HG03354 (cell line): ENCODE data around the gene PACRG.

ENCODE experiments used
- ATAC-seq: cut with Tn5 transposase; IDR thresholded peaks from one replicate; pipeline ENCODE4 v1.9.1; 2021; ENCODE audit warnings: mild to moderate bottlenecking; ENCODE audit not compliant: unreplicated experiment, poor library complexity, severe bottlenecking

Gene PACRG

DNA sequence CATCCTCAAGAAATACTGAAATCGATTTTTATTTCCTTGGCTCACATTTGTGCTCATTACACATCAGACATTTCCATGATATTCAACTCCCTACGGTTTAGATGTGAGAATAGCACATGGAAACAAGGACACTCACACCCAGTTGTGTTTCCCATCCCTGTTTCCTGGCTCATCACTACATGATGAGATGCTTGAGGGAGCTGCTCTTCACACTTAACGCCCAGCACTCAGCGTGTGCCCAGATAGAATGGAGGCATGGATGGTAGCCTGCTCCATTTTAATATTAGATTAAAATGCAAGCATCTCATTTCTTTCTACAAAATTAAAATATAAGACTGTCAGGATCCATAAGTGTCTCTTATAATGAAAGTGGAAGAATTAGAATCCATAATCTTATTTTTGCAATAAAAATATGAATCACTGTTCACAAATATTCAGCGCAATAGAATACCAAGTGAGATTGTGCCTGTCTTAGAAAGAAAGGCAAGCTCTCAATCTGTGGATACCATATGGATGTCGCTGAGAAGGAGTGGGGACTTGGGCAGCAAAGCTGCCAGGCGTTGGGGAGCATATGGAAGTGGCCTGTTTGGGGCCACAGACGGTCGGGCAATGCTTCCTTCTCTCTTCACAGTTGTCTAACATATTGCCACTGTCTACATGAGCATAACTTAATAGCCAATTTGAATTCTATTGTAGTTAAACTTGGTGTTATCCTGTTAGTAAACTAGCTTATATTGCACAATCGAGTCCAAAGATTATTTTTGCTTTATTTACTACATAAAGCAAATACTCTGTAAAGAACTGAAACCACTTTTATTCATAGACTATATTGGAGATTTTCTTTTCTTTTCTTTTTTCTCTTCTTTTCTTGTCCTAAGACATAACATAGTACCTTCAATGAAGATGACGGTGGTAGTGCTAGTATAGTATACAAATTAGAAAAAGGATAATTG lies 479.9 kb downstream of the PACRG start:
- ATAC-seq, result no peak

DNA sequence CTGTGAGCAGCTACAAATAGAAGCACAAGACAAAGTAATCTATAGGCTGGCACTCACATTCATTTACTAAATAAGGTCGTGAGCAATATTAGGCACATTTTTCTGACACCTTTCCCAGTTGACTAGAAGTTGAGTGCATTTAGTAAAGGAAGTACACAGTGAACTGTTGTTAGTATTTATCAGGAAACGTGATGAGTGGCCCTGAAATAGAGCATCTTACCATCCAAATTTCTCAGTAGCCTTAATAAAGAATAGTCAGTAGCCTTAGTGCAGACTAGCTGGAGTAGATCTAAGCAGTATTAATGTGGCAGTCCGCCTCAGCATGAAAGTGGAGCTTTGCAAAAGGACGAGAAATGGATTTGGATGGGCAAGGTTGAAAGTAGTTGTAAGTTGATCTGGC lies 481.2 kb downstream of the PACRG start:
- no peak for ATAC-seq

DNA sequence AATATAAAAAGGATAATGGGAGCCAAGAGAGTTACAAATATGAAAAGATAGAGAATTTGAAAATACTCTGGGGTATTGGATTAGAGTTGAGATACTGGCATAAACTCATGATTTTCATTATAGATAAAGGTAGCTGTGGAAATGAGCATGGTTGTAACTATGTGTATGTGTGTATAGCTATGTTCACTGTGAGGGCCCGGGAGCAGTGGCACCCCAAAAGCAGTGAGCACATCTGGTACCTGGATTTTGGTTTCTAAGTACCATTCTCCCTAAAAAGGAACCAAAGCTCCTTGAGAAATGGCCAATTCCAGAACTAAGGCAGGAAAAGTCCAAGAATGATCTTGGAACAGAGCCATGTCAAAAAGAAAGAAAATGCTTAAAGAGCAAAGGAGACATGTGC lies 484.3 kb downstream of the PACRG start:
- ATAC-seq, result no peak

DNA sequence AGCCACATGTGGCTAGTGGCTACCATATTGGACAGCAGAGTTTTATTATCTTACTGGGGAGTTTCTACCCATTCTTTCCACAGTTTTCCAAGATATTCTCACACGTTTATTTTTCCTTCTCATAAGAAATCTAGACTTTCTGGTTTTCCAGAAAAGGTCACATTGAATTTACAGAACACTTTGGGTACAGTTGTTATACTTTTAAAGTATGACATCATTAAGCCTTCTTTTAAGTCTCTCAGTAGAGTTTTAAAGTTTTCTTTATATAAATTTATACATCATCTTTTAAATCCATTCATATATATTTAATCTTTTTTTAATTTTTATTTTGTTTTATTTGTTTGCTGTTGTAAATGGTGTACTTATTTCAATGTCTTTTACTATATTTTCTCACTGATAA lies 486.5 kb downstream of the PACRG start:
- ATAC-seq, result no peak

DNA sequence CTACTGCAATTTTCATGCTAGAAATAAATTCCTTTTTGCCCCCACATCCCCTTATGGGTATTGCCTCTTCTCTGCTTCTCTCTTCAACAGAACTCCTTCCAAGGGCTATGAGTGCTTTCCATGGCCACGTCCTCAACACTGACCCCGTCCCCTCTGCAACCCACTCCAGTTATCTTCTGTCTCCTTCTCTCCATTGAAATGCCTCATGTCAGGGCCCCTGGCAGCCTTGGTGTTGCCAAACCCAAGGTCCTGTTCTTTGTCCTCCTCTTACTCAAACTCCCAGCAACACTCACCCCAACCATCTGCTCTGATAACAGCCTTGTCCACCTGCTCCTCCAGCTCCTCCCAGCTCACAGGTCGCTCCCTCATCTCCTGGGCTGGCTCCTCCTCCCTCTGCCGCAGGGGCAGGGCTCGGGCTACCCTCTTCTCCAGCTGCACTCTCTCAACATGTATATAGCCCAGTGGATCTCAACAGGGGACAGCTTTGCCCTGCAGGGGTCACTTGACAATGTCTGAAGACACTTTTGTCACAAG lies 490.7 kb downstream of the PACRG start:
- no peak for ATAC-seq

DNA sequence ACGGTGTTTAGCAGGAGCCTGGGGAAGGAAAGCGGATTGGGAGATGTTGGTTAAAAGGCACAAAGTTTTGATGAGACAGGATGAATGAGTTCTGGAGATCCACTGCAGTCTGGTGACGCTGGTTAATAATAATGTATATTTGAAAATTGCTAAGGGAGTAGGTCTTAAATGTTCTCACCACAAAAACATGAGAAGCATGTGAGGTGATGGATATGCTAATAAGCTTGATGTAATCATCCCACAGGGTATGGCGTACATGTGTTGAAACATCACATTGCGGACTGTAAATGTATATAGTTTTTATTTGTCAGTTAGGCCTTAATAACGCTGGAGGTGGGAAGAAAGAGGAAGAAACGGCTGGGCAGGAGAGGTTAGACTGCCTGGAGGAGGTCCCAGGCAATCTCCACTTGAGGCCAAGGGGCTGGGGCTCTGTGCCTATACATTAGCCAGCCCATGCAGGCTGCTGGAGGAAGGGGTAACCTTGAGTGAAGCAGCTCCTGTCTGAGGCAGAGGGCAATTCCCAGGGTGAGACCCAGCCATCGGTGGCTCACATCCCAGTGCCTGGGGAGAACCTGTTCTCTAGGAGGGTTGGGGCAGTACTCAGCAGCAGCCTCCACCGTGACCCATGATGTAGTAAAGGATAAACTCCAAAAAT lies 498.5 kb downstream of the PACRG start:
- ATAC-seq, result no peak

DNA sequence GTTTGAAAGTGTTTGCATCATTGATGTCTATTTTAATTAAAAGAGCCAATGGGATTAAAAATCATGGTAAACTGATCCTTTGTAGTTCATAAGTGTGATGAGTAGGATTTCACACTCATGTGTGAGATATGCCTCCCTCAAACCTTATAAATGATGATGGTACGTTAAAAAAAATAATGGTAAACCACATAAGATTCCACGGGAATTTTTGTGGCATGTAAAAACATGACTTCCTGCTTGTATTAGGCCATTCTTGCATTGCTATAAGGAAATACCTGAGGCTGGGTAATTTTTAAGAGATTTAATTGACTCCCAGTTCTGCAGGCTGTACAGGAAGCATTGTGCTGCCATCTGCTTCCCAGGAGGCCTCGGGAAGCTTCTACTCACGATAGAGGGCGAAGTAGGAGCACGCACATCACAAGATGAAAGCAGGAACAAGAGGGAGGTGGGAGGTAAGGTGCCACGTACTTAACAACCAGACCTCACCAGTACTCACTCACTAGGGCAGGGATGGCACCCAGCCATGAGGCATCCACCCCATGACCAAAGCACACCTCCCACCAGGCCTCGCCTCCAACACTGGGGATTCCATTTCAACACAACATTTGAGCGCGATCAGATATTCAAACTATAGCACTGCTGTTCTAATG lies 499.2 kb downstream of the PACRG start:
- ATAC-seq, result no peak

DNA sequence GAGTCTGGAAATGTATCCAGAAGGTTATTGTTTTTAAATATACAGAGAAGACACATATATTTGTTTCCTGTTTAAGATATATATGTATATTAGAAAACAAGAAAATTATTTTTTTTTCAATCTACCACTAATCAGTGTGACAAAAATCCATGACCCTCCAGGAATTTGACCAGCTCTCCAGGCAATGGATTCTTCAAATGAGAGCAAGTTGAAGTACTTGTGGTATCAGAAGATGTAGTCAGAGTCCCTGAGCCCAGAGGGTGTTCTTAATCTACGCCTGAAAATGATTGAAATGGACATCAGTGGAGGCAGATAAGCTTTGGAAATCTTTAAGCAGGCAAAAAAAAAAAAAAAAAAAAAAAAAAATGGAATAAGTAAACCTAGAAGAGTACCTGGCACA lies 500.3 kb downstream of the PACRG start:
- ATAC-seq, result no peak

DNA sequence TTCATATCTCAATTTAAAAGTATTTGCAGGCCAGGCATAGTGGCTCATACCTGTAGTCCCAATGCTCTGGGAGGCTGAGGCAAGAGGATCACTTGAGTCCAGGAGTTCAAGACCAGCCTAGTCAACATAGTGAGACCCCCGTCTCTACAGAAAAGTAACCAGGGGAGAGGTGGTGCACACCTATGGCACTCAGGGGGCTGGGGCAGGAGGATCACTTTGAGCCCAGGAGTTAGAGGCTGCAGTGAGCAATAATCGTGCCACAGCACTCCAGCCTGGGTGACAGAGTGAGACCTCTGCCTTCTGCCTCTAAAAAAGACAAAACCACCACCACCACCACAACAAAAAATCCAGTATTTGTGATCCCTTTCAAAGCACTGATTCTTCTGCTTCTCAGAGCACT lies 501.3 kb downstream of the PACRG start:
- ATAC-seq, result no peak

DNA sequence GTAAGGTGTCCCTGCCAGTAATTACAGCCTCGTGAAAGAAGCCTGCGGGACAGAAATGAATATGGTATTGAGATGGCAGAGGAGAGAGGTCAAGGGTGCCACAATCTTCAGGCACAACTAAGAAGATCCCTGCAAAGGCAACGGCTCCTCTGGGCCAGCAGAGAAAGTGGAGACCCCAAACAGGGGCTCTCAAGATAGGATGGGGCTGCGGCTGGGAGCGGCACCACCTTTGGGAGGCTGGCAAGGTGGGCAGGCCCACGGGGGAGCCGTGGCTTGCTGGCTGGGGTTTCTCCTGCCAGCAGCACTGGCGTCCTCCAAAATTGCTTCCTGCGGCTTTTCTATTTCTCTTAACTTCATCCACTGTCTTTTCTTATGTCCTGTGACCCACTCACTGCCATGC lies 503.1 kb downstream of the PACRG start:
- no peak for ATAC-seq

DNA sequence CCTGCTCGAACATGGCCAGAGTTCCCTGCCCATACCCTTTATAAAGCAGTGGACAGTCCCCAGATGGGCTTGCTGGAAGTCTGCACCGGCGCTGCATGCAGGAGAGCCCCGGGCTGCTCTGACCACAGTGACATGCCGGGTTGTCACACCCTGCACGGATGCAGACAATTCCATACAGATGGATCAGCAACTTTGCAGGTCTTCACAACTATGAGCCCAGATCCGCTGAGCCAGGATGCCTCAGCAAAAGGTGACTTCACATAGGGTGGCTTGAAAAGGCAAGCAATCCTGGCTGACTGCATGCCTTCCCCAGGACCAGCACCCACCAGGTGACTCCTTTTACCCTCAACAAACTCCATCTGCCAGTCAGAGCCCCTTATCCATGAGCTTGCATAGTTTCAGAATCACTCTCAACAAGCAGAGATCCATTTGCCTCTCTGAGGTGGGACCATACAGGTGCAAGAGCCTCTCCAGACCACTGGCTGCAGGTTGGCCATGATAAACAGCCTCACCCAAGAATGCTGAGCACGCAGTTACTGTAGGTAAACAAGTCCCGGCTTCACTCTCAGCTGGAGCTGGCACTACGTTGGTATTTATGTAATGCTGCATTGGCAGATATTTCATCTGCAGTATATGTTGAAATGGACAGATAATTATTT lies 503.7 kb downstream of the PACRG start:
- no peak for ATAC-seq

DNA sequence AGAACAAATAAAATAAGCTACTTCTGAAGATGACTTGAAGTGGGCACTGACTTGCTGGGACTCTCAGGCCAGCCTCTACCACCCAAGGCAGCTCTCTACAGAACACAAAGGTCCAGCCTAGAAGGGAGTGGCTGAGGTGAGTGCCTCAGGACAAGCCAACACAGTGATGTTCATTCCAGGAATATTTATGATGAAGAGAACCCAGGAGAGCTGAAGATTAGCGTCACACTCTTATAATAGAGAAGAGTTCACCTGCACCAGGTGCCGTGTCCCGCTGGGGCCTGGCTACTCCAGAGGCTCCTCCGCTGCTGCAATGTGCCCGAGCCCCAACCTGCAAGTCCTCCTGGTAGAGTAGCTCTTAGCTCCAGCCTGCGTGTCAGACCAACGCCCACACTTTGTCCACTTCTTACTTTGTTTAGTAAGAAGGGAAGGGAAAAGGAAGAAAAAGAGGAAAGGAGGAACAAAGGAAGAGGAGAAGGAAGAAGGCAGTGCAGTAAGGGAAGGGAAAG lies 504.3 kb downstream of the PACRG start:
- no peak for ATAC-seq

DNA sequence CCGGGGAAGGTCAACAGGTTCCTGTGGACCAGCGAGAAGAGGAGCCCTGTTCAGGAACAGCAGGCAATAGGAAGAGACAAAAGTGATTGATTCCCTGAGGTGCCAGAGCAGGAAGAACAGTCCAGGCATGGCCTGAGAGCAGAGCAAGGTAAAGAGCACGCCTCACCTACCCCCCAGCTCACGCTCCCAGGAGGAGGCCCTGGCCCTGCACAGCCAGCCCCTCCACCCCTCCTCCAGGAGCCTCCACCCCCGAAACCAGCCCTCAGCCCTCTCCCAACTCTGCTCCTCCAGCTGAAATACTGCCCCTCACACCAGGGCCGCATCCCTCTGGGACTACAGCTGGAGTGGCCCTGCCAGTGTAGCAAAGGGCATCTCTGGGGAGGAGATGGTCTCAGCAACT lies 504.9 kb downstream of the PACRG start:
- no peak for ATAC-seq

DNA sequence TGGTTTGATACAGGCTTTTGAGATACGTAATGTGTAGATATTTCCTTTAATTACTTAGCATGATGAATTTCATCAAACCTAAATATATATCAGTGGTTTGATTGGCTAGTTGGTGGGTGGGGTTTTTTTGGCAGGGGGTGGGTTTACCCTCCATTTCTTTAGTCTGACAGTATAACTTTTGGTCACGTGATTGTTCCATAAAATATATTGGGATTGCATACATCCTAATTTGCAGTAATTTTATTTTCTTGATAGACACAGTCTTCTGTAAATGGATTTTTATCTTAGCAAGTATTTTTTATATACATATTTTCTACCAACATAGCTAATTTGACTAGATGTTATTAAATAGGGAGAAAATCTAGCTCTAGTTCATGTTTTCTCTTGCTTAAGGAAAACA lies 509.3 kb downstream of the PACRG start:
- ATAC-seq, result no peak

DNA sequence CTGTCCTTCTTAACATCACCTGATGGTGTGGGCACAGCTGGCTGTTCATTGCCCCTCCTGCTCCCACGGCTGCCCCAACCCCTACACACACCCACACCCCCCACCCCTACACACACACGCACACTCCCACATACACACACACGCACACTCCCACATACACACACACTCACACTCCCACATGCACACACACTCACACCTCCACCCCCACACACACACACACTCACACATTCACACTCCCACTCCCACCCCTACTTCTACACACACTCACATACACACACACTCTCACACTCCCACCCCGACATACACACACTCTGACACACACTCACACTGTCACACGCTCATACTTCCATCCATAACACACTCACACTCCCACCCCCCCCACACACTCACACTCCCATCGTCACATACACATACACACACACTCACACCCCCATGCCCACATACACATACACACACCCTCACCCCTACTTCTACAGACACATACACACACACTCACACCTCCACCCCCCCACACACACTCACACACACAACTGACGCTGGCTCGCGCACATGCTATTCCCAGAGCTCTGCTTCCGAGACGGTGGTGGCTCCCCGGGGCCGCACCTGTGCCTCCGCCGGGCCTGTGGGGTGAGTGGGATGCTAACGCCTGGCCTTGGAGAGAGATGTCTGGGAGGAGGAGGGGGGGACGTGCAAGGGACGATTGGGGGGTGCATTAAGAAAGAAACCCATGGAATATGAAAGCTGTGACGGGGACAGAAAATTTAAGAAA lies 512.0 kb downstream of the PACRG start:
- ATAC-seq, result no peak

DNA sequence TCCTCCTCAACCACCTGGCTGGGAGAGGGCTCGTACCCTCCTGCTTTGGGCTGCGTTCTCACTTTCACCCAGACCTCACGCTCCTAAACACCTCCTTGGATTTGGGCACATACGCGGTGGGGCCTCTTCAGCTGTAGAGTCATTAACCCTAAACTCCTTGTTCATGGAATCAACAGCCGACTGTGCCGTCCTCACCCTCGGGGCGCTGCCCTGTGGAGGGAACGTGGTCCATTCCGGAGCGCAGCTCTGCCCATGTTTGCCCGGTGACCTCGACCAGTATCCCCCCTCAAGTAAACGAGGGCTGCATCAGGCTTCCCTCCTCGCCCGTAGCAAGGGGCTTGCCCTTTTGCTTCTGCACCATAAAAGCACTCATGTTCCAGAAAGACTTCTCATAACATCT lies 512.8 kb downstream of the PACRG start:
- no peak for ATAC-seq

DNA sequence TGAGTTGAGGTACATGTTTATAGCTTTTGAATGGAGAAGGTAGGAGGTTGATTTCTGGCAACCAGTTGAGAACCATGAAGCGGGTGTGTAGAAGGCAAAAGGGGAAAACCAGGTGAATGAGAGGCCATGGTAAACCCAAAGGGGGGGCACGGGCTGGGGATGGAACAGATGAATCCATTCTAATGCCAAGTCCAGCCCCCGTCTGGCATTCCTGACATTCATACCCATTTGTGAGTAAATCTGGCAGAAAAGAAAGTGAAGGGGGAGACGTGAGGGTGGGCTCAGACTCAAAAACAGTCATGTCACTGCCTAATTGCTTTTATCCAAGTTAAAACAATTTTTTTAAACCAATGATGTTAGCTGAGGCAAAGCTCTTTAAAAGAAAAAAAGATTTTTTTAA lies 513.9 kb downstream of the PACRG start:
- ATAC-seq, result no peak

DNA sequence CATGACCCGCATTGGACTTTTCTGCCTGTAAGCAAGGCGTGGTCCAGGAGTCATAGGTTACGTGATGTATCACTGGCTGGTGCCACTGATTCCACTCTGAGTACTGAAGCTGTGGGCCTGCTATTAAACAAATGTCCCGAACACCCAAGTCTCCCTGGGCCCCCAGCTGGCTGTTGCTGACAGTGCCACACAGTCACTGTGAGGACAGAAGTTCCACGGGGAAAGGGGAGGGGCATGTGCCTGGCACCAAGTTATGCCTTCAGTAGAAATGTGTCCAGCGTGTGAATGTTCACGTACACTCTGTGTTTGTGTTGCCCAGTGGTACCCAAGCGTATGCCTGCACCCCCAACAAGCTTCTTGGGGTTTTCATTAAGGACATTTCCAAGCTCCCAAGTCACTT lies 515.3 kb downstream of the PACRG start:
- no peak for ATAC-seq
